Measurements from ENCODE around the gene LECT2. TPM values are rescaled to one million over a fixed set of nuclear protein-coding genes. Genes with fewer than 3 reads are reported as not detected.

Gene LECT2
- total RNA-seq, 1 experiment from 2014 or later: not detected

- TF ChIP-seq ATF3 (IDR thresholded peaks at IDR 0.05): no peak
Observed at GRCh38 chr5:135996611-135997010, 41.8 kb upstream of the LECT2 start (continued).

- intact Hi-C loops (cut with micrococcal nuclease): no loop called here
- DNase-seq (ENCODE audit: low read depth, low spot score) (no peak), ATAC-seq (no peak)
- no peak overlapping the region for H3K4me2 ChIP-seq (ENCODE audit: low read length)
- RAD21 ChIA-PET (ENCODE audit: low non-redundant PET in 1 of 2, low total read pairs in 2 of 2, uncharacterized antibody in 2 of 2, unreplicated experiment in 2 of 2): no interaction called here
- peaks cover 49% of the 10 kb centered on the region; the same call in 1 of the 2 replicates for H3K27me3 ChIP-seq (ENCODE audit: insufficient read depth, low read length)
- no peak for TF ChIP-seq CEBPB (IDR thresholded peaks at IDR 0.05; ENCODE audit: low read depth)
- TF ChIP-seq POLR2AphosphoS5 (IDR thresholded peaks at IDR 0.05; ENCODE audit: low read depth, low read length): no peak
- no peak for TF ChIP-seq SRF (IDR thresholded peaks at IDR 0.05; ENCODE audit: low read depth)
- TF ChIP-seq RAD21 (IDR thresholded peaks at IDR 0.05; ENCODE audit: low read depth): no peak
- no peak for TF ChIP-seq EGR1 (IDR thresholded peaks at IDR 0.05; ENCODE audit: low read depth)
- no peak for TF ChIP-seq ZBTB33 (IDR thresholded peaks at IDR 0.05; ENCODE audit: extremely low read depth, insufficient replicate concordance, low read length)
- TF ChIP-seq ELF1 (IDR thresholded peaks at IDR 0.05; ENCODE audit: borderline replicate concordance, low read depth): no peak
- no peak for TF ChIP-seq ATF3 (IDR thresholded peaks at IDR 0.05)
- H3K4me1 ChIP-seq (ENCODE audit: control insufficient read depth in 1 of 2, insufficient read depth in 2 of 2, low read length in 2 of 2): no peaks in the 10 kb centered on the region
- H3K9ac ChIP-seq (ENCODE audit: low read length): no peak overlapping the region
- BruUV-seq (replicated peaks): no TSS peak
- H4K20me1 ChIP-seq (ENCODE audit: insufficient read depth): no peaks in the 10 kb centered on the region
- CTCF ChIA-PET: no interaction called here
- H3K4me3 ChIP-seq (replicated peaks in 1 of 2; ENCODE audit: low read depth in 1 of 2, low read length in 2 of 2): no peak overlapping the region
- no peaks in the 10 kb centered on the region for H3K36me3 ChIP-seq (ENCODE audit: control insufficient read depth in 1 of 2, insufficient read depth in 2 of 2, low read length in 2 of 2)
- POLR2A ChIA-PET: no interaction called here
- H3K9me2 ChIP-seq (ENCODE audit: insufficient read depth): no peaks in the 10 kb centered on the region
- H3K79me2 ChIP-seq (ENCODE audit: insufficient read depth, low read length): no peaks in the 10 kb centered on the region
- H3K27ac ChIP-seq (ENCODE audit: low read depth, low read length): no peak overlapping the region
- no peaks in the 10 kb centered on the region for H3K9me3 ChIP-seq (ENCODE audit: control insufficient read depth in 1 of 2, insufficient read depth in 1 of 2, low read depth in 1 of 2, low read length in 2 of 2)
- no peak overlapping the region for H2AFZ ChIP-seq (ENCODE audit: low read depth, low read length, poor library complexity, severe bottlenecking)
Observed at GRCh38 chr5:135995976-135996375, 41.2 kb upstream of the LECT2 start.

Measured in HCT116 (cell line).